NCI-H1436 (cell line): Measurements from ENCODE around the gene FBXW8.

Experiments
- DNase-seq: peaks from one replicate; lab custom pipeline; 2025; lab: John Stamatoyannopoulos, UW

Gene FBXW8

GRCh38 chr12:116885491-116885890 is 25.3 kb upstream of the FBXW8 start:
- no peak for DNase-seq

DNA sequence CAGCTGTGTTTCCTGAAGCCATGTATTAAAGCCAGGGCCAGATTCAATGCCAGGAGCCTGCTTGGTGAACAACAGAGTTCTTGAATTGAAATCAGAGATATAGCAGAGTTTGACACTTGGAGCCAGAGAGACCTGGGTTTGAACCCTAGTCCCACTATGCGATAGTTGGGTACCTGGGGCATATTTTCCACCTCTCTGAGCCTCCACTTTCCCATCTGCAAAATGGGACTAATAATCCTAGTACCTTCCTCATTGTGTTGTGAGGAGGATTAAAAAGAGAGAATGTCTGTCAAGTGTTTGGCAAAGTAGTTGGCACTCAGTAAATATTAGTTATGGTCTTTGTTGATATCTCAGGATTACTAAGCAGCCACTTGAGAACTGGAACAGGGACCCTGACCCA is 23.5 kb upstream of the FBXW8 start:
- no peak for DNase-seq

GRCh38 chr12:116887897-116888296 is 22.9 kb upstream of the FBXW8 start:
- no peak for DNase-seq

DNA sequence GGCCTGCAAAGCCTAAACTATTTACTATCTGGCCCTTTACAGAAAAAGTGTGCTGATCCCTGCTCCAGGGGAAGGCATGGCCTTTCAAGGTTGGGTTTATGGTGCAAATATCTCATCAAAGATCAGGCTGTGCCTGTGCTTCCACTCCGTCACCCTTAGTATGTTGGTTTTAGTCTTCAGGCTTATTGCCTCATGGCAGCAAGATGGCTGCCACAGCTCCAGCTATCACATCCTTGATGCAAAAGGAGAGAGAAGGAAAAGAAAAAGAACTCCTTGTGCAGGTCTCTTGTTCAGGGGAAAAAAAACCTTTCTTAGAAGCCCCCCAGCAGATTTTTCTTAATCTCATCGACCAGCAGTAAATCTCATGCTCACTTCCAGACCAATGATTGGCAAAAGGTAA is 20.4 kb upstream of the FBXW8 start:
- no peak for DNase-seq

GRCh38 chr12:116891019-116891418 is 19.7 kb upstream of the FBXW8 start:
- no peak for DNase-seq

GRCh38 chr12:116892349-116893140 is 18.2 kb upstream of the FBXW8 start:
- DNase-seq, result no peak

- no peak for DNase-seq
Observed at GRCh38 chr12:116894913-116895312, 15.8 kb upstream of the FBXW8 start.

DNA sequence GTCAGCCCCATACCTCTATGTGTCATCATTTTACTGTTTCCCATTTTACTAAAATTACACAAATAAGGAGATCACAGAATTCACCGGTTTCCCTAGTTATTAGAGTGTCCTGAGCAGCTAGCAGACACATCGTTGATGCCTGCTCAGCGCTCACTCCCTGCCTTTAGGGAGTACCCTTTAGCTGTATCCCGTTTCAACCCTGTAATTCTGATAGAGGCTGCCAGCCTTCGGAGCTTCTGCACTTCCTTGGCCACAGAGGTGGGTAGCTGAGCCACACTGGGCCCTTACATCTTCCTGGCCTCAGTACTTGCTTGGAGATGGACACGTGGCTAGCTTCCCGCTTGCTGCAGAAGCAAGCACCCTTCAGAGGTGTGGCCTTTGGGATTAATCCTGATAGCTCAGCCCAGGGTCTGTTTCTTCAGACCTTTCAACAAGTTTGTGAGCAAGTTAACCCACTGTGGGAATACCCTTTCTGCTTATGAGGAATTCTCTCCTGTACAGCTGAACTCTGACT is 14.3 kb upstream of the FBXW8 start:
- no peak for DNase-seq

GRCh38 chr12:116897476-116897875 is 13.3 kb upstream of the FBXW8 start:
- no peak for DNase-seq

DNA sequence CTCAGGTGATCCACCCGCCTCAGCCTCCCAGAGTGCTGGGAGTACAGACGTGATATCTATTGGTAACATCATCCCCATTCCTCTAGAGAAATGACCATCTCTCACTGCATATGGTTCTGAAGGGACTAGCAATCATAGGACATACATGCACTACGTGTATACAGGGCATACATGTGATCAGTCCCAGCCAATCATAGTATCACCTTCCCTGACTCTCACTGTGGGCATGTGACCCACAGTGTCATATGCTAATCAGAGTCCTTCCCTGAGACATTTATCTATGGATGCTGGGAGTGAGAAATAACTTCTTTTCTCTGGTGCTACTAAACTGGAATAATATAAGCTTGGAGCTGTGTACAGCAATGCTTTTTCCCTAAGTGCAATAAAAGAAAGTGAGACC is 12.1 kb upstream of the FBXW8 start:
- DNase-seq, result no peak

GRCh38 chr12:116901612-116902011 is 9.1 kb upstream of the FBXW8 start:
- DNase-seq, result no peak

- DNase-seq, result no peak
Observed at GRCh38 chr12:116903818-116904217, 6.9 kb upstream of the FBXW8 start.

DNA sequence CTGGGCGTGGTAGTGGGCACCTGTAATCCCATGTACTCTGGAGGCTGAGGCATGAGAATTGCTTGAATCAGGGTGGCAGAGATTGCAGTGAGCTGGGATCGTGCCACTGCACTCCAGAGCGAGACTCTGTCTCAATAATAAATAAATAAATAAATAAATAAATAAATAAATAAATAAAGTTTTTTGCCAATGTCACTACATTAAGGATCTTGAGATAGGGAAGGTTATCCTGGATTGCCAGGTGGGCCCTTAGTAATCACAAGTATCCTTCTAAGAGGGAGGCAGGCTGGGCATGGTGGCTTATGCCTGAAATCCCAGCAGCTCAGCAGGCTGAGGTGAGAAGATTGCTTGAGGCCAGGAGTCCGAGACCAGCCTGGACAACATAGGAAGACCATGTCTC is 4.5 kb upstream of the FBXW8 start:
- no peak for DNase-seq

GRCh38 chr12:116910280-116910644 is 488 bp upstream of the FBXW8 start:
- DNase-seq, result no peak

- DNase-seq, result no peak
Observed at GRCh38 chr12:116915326-116915725, 4.6 kb downstream of the FBXW8 start.

DNA sequence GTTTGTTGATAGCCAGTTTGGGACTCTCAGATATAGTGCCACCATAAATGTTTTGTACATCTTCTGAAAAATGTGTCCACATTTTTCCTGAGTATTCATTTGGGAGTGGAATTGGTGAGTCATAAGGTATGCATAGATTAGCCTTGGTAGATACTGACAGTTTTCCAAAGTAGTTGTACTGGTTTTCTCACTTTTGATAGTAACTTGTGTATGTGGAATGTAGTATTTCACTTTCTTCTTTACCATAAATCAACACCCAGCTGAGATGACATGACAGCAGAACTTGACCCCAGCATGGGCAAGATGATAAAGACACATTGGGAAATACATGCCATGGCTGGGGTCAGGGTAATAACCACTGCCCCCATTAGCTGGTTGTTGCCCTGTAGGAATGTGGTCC is 5.4 kb downstream of the FBXW8 start:
- no peak for DNase-seq

DNA sequence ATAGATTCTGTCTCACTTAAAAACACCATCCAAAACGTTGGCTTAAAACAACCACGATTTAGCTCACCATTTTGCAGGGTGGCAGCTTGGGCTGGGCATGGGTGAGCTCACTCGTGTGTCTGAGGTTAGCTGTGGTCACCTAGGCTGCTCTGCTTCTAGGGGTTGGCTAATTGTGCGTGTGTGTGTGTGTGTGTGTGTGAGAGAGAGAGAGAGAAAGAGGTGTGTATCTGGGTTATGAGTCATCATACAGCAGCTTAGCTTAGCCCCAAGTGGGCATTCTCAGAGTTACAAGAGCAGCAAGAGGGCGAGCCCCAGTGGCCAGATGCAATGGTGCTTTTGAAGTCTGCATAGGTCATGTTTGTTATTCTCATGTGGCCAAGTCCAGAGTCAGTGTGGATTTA is 6.0 kb downstream of the FBXW8 start:
- no peak for DNase-seq

- DNase-seq, result no peak
Observed at GRCh38 chr12:116918464-116918863, 7.7 kb downstream of the FBXW8 start.

DNA sequence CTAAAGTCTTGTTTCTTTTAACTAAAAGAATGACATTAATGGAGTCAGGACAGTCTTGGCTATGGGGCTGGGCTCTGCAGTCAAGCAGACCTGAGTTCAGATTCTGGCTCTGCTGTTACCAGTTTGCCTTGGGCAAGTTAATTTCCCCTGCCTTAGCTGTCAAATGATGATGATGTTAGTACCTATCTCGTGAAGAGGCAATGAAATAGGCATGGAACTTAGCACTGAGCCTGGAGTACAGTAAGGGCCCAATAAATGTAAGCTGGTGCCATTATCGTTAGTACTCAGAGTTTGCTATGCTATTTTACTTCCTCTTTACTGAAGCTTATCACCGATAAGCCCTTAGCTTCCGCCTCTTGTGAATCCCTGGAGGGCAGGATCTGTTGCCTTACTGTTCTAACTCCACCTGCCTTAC is 8.5 kb downstream of the FBXW8 start:
- peak; percentile 75 for DNase-seq

- DNase-seq, result no peak
Observed at GRCh38 chr12:116919706-116920485, 9.1 kb downstream of the FBXW8 start.

DNA sequence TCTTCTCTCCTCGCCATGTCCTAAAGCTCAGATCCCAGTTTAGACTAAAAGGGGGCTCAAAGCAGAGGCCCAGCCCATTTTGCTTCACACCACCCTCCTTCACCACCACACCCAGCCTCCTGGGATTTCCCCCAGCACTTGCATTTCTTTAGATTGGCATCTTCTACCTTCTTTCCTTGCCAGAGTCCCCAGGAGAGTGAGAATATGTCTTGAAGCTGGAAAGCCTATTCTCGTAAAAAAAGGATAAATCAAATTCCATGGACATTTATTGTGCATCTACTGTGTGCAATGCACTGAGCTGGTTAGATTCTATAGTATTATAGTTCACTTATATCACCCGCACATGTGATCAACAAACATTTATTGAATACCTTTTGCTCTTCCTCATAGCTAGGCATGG is 10.2 kb downstream of the FBXW8 start:
- DNase-seq, result no peak

- DNase-seq, result no peak
Observed at GRCh38 chr12:116922194-116922897, 11.6 kb downstream of the FBXW8 start.
